ENCODE data around the gene SCYL3.
"Not testable (repeated sequence)": the region's sequence is repeated elsewhere in the genome, so short reads cannot be mapped to it uniquely, and the experiment has no call there.

Gene SCYL3, protein sequence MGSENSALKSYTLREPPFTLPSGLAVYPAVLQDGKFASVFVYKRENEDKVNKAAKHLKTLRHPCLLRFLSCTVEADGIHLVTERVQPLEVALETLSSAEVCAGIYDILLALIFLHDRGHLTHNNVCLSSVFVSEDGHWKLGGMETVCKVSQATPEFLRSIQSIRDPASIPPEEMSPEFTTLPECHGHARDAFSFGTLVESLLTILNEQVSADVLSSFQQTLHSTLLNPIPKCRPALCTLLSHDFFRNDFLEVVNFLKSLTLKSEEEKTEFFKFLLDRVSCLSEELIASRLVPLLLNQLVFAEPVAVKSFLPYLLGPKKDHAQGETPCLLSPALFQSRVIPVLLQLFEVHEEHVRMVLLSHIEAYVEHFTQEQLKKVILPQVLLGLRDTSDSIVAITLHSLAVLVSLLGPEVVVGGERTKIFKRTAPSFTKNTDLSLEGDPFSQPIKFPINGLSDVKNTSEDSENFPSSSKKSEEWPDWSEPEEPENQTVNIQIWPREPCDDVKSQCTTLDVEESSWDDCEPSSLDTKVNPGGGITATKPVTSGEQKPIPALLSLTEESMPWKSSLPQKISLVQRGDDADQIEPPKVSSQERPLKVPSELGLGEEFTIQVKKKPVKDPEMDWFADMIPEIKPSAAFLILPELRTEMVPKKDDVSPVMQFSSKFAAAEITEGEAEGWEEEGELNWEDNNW

GRCh38 chr1:169893645-169894423, at the start of gene SCYL3:
Gene SCYL3 (minus strand): TSS chr1:169893896. CDS start chr1:169888840, 5,056 bp downstream.
- peak; percentile 97 for DNase-seq

DNA sequence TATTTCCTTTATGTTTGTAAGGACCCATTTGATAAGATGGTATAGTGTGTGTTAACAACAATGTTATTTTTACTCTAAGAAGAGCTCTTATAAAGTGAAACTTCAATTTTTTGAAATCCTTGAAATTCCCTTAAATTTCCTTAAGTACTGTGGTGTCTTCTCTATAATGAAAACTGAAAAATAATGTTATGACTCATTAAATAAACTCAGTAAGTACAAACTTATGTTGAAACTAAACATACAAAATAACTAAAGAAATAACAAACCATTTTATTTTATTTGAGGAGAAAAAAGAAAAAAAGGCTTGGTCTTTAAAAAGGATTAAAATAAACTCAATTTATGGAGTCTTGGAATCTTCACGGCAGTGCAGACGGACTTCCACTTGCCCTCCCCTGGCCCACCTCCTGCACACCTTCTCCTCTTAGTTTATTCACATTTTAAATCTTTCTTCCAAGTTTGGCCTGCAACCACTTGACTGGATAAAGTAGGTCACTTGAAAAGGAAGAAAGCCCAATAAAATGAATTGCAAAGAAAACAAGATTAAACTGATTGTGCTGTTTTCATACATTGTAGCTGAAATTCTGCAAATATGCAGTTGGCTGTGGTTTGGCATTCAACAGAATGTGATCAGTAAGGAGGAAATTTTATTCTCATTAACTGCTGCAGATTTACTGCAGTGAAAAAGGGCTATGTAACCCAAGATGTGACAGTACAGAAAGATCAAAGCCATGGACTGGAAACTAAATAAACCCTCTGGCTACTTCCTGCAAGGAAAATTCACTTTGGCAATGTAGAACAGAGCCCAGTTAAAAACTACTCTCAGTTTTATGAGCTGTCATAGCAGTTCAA, 48.5 kb upstream of the SCYL3 start:
- peak; percentile 8 for DNase-seq

GRCh38 chr1:169933984-169934725, 40.5 kb upstream of the SCYL3 start:
- DNase-seq, result no peak

- DNase-seq, result no peak
Measured at GRCh38 chr1:169931795-169932231, 38.1 kb upstream of the SCYL3 start.

DNA sequence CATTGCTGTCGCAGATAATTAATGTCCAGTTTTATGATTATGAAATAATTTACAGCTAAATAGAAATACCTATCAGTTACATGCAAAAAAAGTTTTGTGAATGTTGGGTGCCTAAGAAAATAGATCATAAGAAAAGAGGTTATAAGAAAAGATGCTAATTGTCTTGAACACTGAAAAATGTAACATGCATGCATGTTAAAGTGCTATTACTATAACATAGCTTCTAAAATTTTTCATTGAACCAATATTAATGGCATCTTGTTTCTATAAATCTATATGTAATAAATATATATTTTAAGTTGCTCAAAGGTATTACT, 35.5 kb upstream of the SCYL3 start:
- no peak for DNase-seq

DNA sequence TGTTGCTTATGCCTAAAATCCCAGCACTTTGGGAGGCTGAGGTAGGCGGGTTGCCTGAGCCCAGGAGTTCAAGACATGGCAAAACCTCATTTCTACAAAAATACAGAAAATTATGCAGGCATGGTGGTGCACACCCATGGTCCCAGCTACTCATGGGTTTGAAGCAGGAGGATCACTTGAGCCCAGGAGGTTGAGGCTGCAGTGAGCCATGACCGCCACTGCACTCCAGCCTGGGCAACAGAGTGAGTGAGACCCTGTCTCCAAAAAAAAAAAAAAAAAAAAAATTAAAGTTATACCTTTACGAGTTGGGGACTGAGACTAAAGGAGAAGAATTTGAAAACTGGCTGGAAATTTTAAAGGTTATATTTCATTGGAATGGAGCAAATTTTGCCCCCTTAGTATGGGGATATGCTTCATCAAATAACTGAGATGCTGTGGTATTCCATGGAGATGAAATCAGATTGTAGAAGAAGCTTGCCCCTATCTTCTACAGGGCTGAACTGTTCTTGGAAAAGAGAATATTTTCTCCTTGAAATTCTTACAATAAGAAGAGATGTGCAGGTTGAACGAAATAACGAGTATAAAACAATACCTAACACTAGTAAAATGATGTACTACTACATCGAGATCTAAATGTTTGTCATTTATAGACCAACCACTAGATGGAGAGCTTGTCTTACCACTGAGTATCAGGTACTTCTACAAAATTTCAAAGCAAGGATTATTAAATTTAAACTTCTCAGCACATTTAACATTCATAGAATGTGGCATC, 34.9 kb upstream of the SCYL3 start:
- peak; percentile 49 for DNase-seq

GRCh38 chr1:169925505-169926482, 32.1 kb upstream of the SCYL3 start:
- DNase-seq, result no peak

DNA sequence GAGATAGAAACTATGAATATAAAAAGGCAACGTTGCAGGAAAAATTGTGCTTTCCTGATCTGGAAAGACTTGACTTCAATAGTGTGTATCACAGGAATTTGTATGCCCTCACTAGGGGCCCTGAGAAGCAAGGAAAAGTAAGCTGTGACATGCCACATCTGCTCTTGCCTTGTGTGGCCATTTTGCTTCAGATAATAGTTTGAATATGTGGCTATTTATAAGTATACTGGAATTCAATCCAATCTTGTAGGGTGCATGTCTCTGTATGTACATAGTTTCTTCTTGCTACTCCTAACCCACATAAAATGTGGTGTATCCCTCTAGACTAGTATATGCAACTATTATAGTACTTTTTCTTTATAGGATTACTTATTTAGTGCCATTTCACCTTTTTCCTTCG, 31.1 kb upstream of the SCYL3 start:
- no peak for DNase-seq

DNA sequence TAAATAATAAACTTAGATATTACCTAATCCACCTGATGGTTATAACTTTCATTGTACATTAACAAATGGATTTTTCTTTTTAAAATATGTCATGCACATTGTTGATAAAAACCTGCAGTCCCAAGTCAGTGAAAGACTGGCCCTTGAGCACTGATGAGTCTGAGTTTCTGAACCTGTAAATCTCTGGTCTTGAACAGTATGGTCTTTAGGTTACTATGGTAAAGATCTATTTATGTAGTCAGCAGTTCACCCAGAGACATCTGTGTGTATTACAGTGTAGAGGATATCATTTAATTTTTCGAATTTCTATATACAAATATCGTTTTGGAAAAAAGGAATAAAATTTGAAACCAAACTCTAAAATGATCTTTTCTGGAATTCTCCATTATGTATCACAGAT, 30.4 kb upstream of the SCYL3 start:
- no peak for DNase-seq

GRCh38 chr1:169921080-169921479, 27.4 kb upstream of the SCYL3 start:
- DNase-seq, result no peak

GRCh38 chr1:169918927-169919326, 25.2 kb upstream of the SCYL3 start:
- no peak for DNase-seq

DNA sequence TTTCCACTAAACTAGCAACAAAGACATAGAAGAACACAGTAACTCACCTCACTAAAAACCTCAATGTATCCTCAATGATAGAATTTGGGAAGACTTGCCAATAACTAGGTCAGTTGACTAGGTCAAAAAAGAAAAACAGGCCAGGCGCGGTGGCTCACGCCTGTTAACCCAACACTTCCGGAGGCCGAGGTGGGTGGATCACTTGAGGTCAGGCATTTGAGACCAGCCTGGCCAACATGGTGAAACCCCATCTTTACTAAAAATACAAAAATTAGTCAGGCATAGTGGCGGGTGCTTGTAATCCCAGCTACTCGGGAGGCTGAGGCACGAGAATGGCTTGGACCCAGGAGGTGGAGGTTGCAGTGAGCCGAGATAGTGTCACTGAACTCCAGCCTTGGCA, 24.5 kb upstream of the SCYL3 start:
- DNase-seq, result not testable (repeated sequence)

GRCh38 chr1:169915150-169915549, 21.5 kb upstream of the SCYL3 start:
- DNase-seq, result no peak

- DNase-seq, result no peak
Measured at GRCh38 chr1:169914531-169914930, 20.8 kb upstream of the SCYL3 start.

DNA sequence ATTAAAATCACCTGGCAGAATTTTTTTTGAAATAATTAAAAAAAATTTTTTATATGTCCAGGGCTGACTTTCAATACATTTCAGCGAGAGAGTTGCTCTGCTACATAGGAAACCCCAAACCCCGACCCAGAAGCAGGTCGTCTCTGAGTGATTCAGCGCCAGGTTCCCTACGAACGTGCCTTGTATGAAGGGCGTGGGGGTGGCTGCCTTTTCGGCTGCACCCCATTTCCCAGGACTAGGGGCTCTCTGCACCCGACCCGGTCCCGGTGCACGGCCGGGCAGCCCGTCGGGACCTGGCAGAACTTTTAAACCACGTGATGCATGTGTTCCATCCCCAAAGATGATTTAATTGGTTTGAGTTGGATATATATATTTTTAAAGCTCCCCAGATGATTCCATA, 15.8 kb upstream of the SCYL3 start:
- DNase-seq, result no peak

- DNase-seq, result peak; percentile 9
Measured at GRCh38 chr1:169906938-169907337, 13.2 kb upstream of the SCYL3 start.

DNA sequence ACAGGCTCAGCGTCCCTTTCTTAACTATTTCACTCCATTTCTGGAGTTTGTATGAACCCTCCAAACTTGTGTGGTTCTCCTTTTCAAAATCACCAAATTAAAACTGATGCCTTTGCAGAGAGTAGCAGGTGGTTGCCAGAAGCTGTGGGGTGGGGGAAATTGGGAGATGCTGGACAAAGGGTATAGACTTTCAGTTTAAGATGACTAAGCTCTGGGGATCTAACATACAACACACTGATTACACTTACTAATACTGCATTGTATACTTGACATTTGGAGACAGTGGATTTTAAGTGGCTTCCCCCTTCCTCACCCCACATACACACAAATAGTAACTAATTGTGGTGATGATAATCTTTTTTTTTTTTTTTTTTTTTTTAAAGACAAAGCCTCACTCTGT, 11.1 kb upstream of the SCYL3 start:
- DNase-seq, result no peak

DNA sequence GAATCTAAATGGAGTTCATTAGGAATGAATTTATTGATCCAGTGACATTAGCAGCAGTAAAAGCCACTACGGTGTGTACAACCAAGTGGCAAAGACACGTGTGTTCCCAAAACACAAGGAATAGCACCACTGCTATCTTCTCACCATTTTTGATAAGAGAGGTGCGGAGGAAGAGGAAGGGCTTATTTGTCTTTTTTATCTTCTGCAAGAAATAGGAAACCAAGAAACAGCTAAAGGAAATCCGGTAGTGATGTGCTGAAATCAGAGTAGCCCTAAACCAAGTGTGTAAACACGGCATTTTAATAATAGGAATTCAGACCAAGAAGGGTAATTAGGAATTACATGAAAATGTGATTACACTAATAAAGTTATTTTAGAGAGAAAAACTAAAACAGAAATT, 9.1 kb upstream of the SCYL3 start:
- no peak for DNase-seq

- no peak for DNase-seq
Measured at GRCh38 chr1:169901115-169901514, 7.4 kb upstream of the SCYL3 start.

- DNase-seq, result no peak
Measured at GRCh38 chr1:169900571-169900970, 6.9 kb upstream of the SCYL3 start.
